ENCODE data around the gene CMYA5.

The CMYA5 gene

GRCh38 chr5:79689541-79690466, at the start of gene CMYA5:
TSS of gene CMYA5 (plus strand) at chr5:79689836. CDS start at chr5:79689908, 72 bp downstream.
- DNase-seq (ENCODE audit: low read depth): peak; percentile 53
- no peak for TF ChIP-seq CTCF (conservative IDR thresholded peaks at IDR 0.05; ENCODE audit: control insufficient read depth, insufficient read depth, low read depth, low read length)
- H3K4me3 ChIP-seq (ENCODE audit: control insufficient read depth, low read depth, low read length): peak within 1 kb of the TSS; percentile 47

GRCh38 chr5:79640571-79641055, 49.0 kb upstream of the CMYA5 start:
- TF ChIP-seq CTCF (conservative IDR thresholded peaks at IDR 0.05; ENCODE audit: control insufficient read depth, insufficient read depth, low read depth, low read length): no peak
- no peak overlapping the region for H3K4me3 ChIP-seq (ENCODE audit: control insufficient read depth, low read depth, low read length)
- DNase-seq (ENCODE audit: low read depth): no peak

- TF ChIP-seq CTCF (conservative IDR thresholded peaks at IDR 0.05; ENCODE audit: control insufficient read depth, insufficient read depth, low read depth, low read length): no peak
- DNase-seq (ENCODE audit: low read depth): no peak
- H3K4me3 ChIP-seq (ENCODE audit: control insufficient read depth, low read depth, low read length): no peak overlapping the region
Observed at GRCh38 chr5:79641414-79641813, 48.2 kb upstream of the CMYA5 start.

- no peak overlapping the region for H3K4me3 ChIP-seq (ENCODE audit: control insufficient read depth, low read depth, low read length)
- TF ChIP-seq CTCF (conservative IDR thresholded peaks at IDR 0.05; ENCODE audit: control insufficient read depth, insufficient read depth, low read depth, low read length): no peak
- no peak for DNase-seq (ENCODE audit: low read depth)
Observed at GRCh38 chr5:79642210-79642609, 47.4 kb upstream of the CMYA5 start.

GRCh38 chr5:79653843-79654242, 35.8 kb upstream of the CMYA5 start:
- no peak for DNase-seq (ENCODE audit: low read depth)
- TF ChIP-seq CTCF (conservative IDR thresholded peaks at IDR 0.05; ENCODE audit: control insufficient read depth, insufficient read depth, low read depth, low read length): no peak
- no peak overlapping the region for H3K4me3 ChIP-seq (ENCODE audit: control insufficient read depth, low read depth, low read length)

- DNase-seq (ENCODE audit: low read depth): no peak
- TF ChIP-seq CTCF (conservative IDR thresholded peaks at IDR 0.05; ENCODE audit: control insufficient read depth, insufficient read depth, low read depth, low read length): no peak
- H3K4me3 ChIP-seq (ENCODE audit: control insufficient read depth, low read depth, low read length): no peak overlapping the region
Observed at GRCh38 chr5:79663212-79663611, 26.4 kb upstream of the CMYA5 start.
